ENCODE data around the gene RAP1A. TPM values are rescaled to one million over a fixed set of nuclear protein-coding genes. Genes with fewer than 3 reads are reported as not detected.

RAP1A gene
- total RNA-seq, 1 experiment from 2014 or later = 26.7 TPM

GRCh38 chr1:111705841-111706240 is 86.3 kb downstream of the RAP1A start:
- H3T11ph ChIP-seq (ENCODE audit: low read length) = no peak overlapping the region
- H3K9ac ChIP-seq (ENCODE audit: extremely low read depth, insufficient read length, low read length) = no peak overlapping the region
- no peak overlapping the region for H2BK15ac ChIP-seq (ENCODE audit: low read depth, low read length)
- H3K27ac ChIP-seq (ENCODE audit: insufficient read length, low read depth, low read length) = no peak overlapping the region
- no peaks in the 10 kb centered on the region for H3K4me1 ChIP-seq (ENCODE audit: insufficient read depth, low read length)
- H4K5ac ChIP-seq (ENCODE audit: insufficient read length, low read depth, low read length) = no peak overlapping the region
- H2AFZ ChIP-seq (ENCODE audit: low read length) = no peak overlapping the region
- H3K79me2 ChIP-seq (ENCODE audit: insufficient read depth, low read length) = no peaks in the 10 kb centered on the region
- H3K18ac ChIP-seq (ENCODE audit: insufficient read length, low read depth, low read length) = no peak overlapping the region
- H3K79me1 ChIP-seq (ENCODE audit: insufficient read depth, low read depth, low read length, poor library complexity, severe bottlenecking) = no peaks in the 10 kb centered on the region
- no peaks in the 10 kb centered on the region for H3K27me3 Mint-ChIP-seq (ENCODE audit: low read depth)
- H3K23me2 ChIP-seq (ENCODE audit: insufficient read length, low read depth, low read length, poor library complexity, severe bottlenecking) = no peaks in the 10 kb centered on the region
- H3K4ac ChIP-seq (ENCODE audit: low read depth, low read length) = no peak overlapping the region
- H2BK120ac ChIP-seq (ENCODE audit: low read depth, low read length, poor library complexity, severe bottlenecking) = no peak overlapping the region
- H3K36me3 Mint-ChIP-seq (ENCODE audit: insufficient read depth in 1 of 3, low read depth in 3 of 3) = peaks cover 5 to 35% (median 33%) of the 10 kb centered on the region in 3 experiments
- no peak overlapping the region for H4K91ac ChIP-seq (ENCODE audit: insufficient read length, low read depth, low read length)
- H3K4me3 Mint-ChIP-seq = no peak overlapping the region
- no peak overlapping the region for H3K14ac ChIP-seq (ENCODE audit: insufficient read depth, low read length)
- no peaks in the 10 kb centered on the region for H3K27me3 ChIP-seq (ENCODE audit: insufficient read depth, low read length)
- no peak overlapping the region for H2BK20ac ChIP-seq (ENCODE audit: low read depth, low read length, poor library complexity, severe bottlenecking)
- H2BK5ac ChIP-seq (ENCODE audit: insufficient read length, low read length) = no peak overlapping the region
- no peak overlapping the region for H2AK5ac ChIP-seq (ENCODE audit: insufficient read length, low read length)
- no peaks in the 10 kb centered on the region for H3K4me1 Mint-ChIP-seq
- H3K9me3 ChIP-seq (ENCODE audit: control insufficient read depth, low read depth, low read length) = no peaks in the 10 kb centered on the region
- H3K4me2 ChIP-seq (ENCODE audit: insufficient read depth, insufficient read length, low read length) = no peak overlapping the region
- H4K20me1 ChIP-seq (ENCODE audit: control insufficient read depth, insufficient read depth, insufficient read length) = no peaks in the 10 kb centered on the region
- no peak for TF ChIP-seq CTCF (conservative IDR thresholded peaks at IDR 0.05)
- no peak overlapping the region for H3K56ac ChIP-seq (ENCODE audit: insufficient read length, low read depth, low read length)
- no peak overlapping the region for H3K23ac ChIP-seq (ENCODE audit: insufficient read length, low read depth, low read length)
- H4K8ac ChIP-seq (replicated peaks; ENCODE audit: insufficient read length, low read depth, low read length) = no peak overlapping the region
- H3K27ac Mint-ChIP-seq = peak overlapping the region in 2 of 3 experiments; percentile 73 to 74; a peak in 2 of 7 replicates
- no peaks in the 10 kb centered on the region for H3K9me3 Mint-ChIP-seq
- no peak overlapping the region for H2BK12ac ChIP-seq (ENCODE audit: insufficient read length, low read depth, low read length)
- no CpG with 5 or more reads among the region's 3 CpGs for WGBS (ENCODE audit: extremely low coverage, insufficient read length, low lambda C conversion rate)
- no peak for DNase-seq
